Measurements from ENCODE around the gene PPP2R3B.

GRCh38 chrX:287670-288069 is 99.0 kb downstream of the PPP2R3B start:
- TF ChIP-seq POLR2A (IDR thresholded peaks at IDR 0.05; ENCODE audit: insufficient read depth in 1 of 2, low read depth in 2 of 2, low read length in 2 of 2) (no peak), ZNF263 (CRISPR knock-in tag; IDR thresholded peaks at IDR 0.05) (no peak), ZBTB8A (CRISPR knock-in tag; IDR thresholded peaks at IDR 0.05; ENCODE audit: borderline replicate concordance, low read depth) (no peak), ZFY (CRISPR knock-in tag; IDR thresholded peaks at IDR 0.05) (no peak)

Data from HepG2 (cell line).